ENCODE results near the gene KCNJ1.

The KCNJ1 gene

GRCh38 chr11:128867277-128867676, at the start of gene KCNJ1:
Gene KCNJ1 (minus strand): TSS chr11:128867296. CDS start chr11:128840243, 27,053 bp downstream.
- no peak for DNase-seq

GRCh38 chr11:128916681-128917080, 49.6 kb upstream of the KCNJ1 start:
- DNase-seq = no peak

- DNase-seq = no peak
Observed at GRCh38 chr11:128916037-128916572, 49.0 kb upstream of the KCNJ1 start.

- no peak for DNase-seq
Observed at GRCh38 chr11:128915149-128915521, 48.0 kb upstream of the KCNJ1 start.

- no peak for DNase-seq
Observed at GRCh38 chr11:128914216-128915148, 47.4 kb upstream of the KCNJ1 start.

- no peak for DNase-seq
Observed at GRCh38 chr11:128913806-128914205, 46.7 kb upstream of the KCNJ1 start.

GRCh38 chr11:128911701-128912100, 44.6 kb upstream of the KCNJ1 start:
- no peak for DNase-seq

- no peak for DNase-seq
Observed at GRCh38 chr11:128911239-128911638, 44.1 kb upstream of the KCNJ1 start.

- DNase-seq = no peak
Observed at GRCh38 chr11:128910576-128910975, 43.5 kb upstream of the KCNJ1 start.

- no peak for DNase-seq
Observed at GRCh38 chr11:128909438-128910125, 42.5 kb upstream of the KCNJ1 start.

- DNase-seq = no peak
Observed at GRCh38 chr11:128908391-128909246, 41.5 kb upstream of the KCNJ1 start.

GRCh38 chr11:128907585-128907984, 40.5 kb upstream of the KCNJ1 start:
- DNase-seq = no peak

GRCh38 chr11:128906185-128907050, 39.3 kb upstream of the KCNJ1 start:
- no peak for DNase-seq

- peak; percentile 74 for DNase-seq
Observed at GRCh38 chr11:128905345-128906184, 38.5 kb upstream of the KCNJ1 start.

GRCh38 chr11:128904656-128905344, 37.7 kb upstream of the KCNJ1 start:
- DNase-seq = peak; percentile 76

- no peak for DNase-seq
Observed at GRCh38 chr11:128904303-128904655, 37.2 kb upstream of the KCNJ1 start.

- no peak for DNase-seq
Observed at GRCh38 chr11:128903248-128904061, 36.4 kb upstream of the KCNJ1 start.

- no peak for DNase-seq
Observed at GRCh38 chr11:128902515-128903066, 35.5 kb upstream of the KCNJ1 start.
